GM12878 (cell line): ENCODE measurements around the gene CNTNAP2. TPM values are rescaled to one million over a fixed set of nuclear protein-coding genes. Genes with fewer than 3 reads are reported as not detected.

ENCODE experiments used
- ATAC-seq: fragments of 200-7000 bp; cut with Tn5 transposase; 3 replicates; pipeline ENCODE4 v1.9.1; 2020; ENCODE audit warnings: mild to moderate bottlenecking, moderate library complexity
- BruUV-seq: library from RNA; stranded (reverse); fragments of 400-500 nt; replicated peaks from 2 replicates; lab custom pipeline; 2021; lab: Mats Ljungman, UMichigan
- CTCF ChIA-PET: fragments of 300-600 bp; sonication (Branson Sonifier 250); formaldehyde crosslinking; extraction: SDS; loops from one replicate; lab custom pipeline; 2021; ENCODE audit warnings: inconsistent platforms; lab: Yijun Ruan, JAX
- POLR2A ChIA-PET: fragments of 350-600 bp; formaldehyde crosslinking; extraction: SDS; loops from one replicate; lab custom pipeline; 2021; ENCODE audit warnings: inconsistent platforms; lab: Charles Lee
- RAD21 ChIA-PET: fragments of 300-600 bp; sonication (Branson Sonifier 250); formaldehyde crosslinking; loops from one replicate; lab custom pipeline; 2023; ENCODE audit warnings: antibody characterized with exemption; ENCODE audit not compliant: unreplicated experiment; lab: Charles Lee
- SMC1A ChIA-PET: fragments of 300-600 bp; sonication (Branson Sonifier 250); formaldehyde crosslinking; loops from one replicate; lab custom pipeline; 2023; ENCODE audit not compliant: unreplicated experiment, uncharacterized antibody; lab: Charles Lee
- DNase-seq: peaks from one replicate; pipeline ENCODE4 v3.0.0-alpha.2; 2011; ENCODE audit warnings: low read depth, low spot score
- FAIRE-seq: peaks from 3 replicates; lab custom pipeline; 2011; peaks lifted over from hg19 to GRCh38; lab: Jason Lieb, UNC
- H2AFZ ChIP-seq: 2 replicates; pipeline ENCODE4 v1.6.0; 2011; ENCODE audit warnings: low read depth, low read length, control low read depth; ENCODE audit not compliant: control insufficient read depth
- H3K27ac ChIP-seq: 2 replicates; pipeline ENCODE4 v1.5.1; 2011; ENCODE audit warnings: control low read depth; ENCODE audit not compliant: control insufficient read depth, insufficient read depth
- H3K27me3 ChIP-seq, 2 experiments: replicated peaks in 1 of 2; 2 replicates each; pipeline versions ENCODE4 v1.6.0 to v1.6.1; 2011; ENCODE audit warnings: low read length in 1 of 2; ENCODE audit not compliant: control insufficient read depth in 2 of 2, insufficient read depth in 2 of 2
- H3K36me3 ChIP-seq, 2 experiments: 2 replicates each; pipeline ENCODE4 v1.5.1; 2011; ENCODE audit warnings: low read length in 1 of 2; ENCODE audit not compliant: control insufficient read depth in 2 of 2, insufficient read depth in 2 of 2
- H3K4me1 ChIP-seq: 2 replicates; pipeline ENCODE4 v1.6.1; 2011; ENCODE audit warnings: mild to moderate bottlenecking, low read length, moderate library complexity, mixed read lengths; ENCODE audit not compliant: control insufficient read depth, insufficient read depth
- H3K4me2 ChIP-seq: 2 replicates; pipeline ENCODE4 v1.6.0; 2011; ENCODE audit warnings: control low read depth; ENCODE audit not compliant: control insufficient read depth, insufficient read depth
- H3K4me3 ChIP-seq: fragments of 200-600 bp; sonication (generic); 2 replicates; pipeline ENCODE4 v1.5.1; 2016
- H3K79me2 ChIP-seq: 2 replicates; pipeline ENCODE4 v1.6.0; 2011; ENCODE audit warnings: low read length; ENCODE audit not compliant: control insufficient read depth, insufficient read depth
- H3K9ac ChIP-seq: 2 replicates; pipeline ENCODE4 v1.8.0; 2011; ENCODE audit warnings: low read length, control low read depth, mixed read lengths; ENCODE audit not compliant: control insufficient read depth, insufficient read depth
- H3K9me3 ChIP-seq: replicated peaks from 3 replicates; pipeline ENCODE4 v1.5.1; 2011; ENCODE audit warnings: mild to moderate bottlenecking, low read length; ENCODE audit not compliant: control insufficient read depth, insufficient read depth
- H4K20me1 ChIP-seq: 2 replicates; pipeline ENCODE4 v1.6.0; 2011; ENCODE audit not compliant: control insufficient read depth, insufficient read depth
- CEBPB ChIP-seq, 2 experiments: fragments of 150-350 bp in 1 of 2; IDR thresholded peaks; 2 replicates each; pipeline ENCODE4 v1.6.1; 2012 to 2014; ENCODE audit warnings: low read depth in 2 of 2, low read length in 2 of 2, borderline replicate concordance in 1 of 2, inconsistent platforms in 1 of 2
- CHD2 ChIP-seq: IDR thresholded peaks from 2 replicates; pipeline ENCODE4 v1.6.1; 2011; ENCODE audit warnings: low read depth, low read length, improper control_type of control experiment, borderline replicate concordance
- HDAC2 ChIP-seq: fragments of 200-600 bp; sonication (generic); IDR thresholded peaks from 2 replicates; pipeline ENCODE4 v1.6.1; 2017
- MYB ChIP-seq: fragments of 150-350 bp; IDR thresholded peaks from 2 replicates; pipeline ENCODE4 v1.6.1; 2014; ENCODE audit warnings: mild to moderate bottlenecking, low read depth, low read length, borderline replicate concordance
- RAD21 ChIP-seq: IDR thresholded peaks from 2 replicates; pipeline ENCODE4 v1.6.1; 2011; ENCODE audit warnings: mild to moderate bottlenecking, low read depth, low read length, moderate library complexity; ENCODE audit not compliant: insufficient read depth
- SMARCA5 ChIP-seq: fragments of 450-650 bp; IDR thresholded peaks from 2 replicates; pipeline ENCODE4 v1.6.1; 2017; ENCODE audit warnings: mild to moderate bottlenecking
- WGBS: methylation state at CpG from one replicate; pipeline ENCODE4 v1.1.6; 2016; ENCODE audit warnings: low lambda C conversion rate; ENCODE audit not compliant: insufficient replicate concordance, insufficient coverage; ENCODE audit errors: missing lambda C conversion rate; 5-methylcytosine and 5-hydroxymethylcytosine counted together
- in situ Hi-C: fragments of 300-500 bp; cut with MboI; formaldehyde crosslinking; loops from 9 replicates; pipeline ENCODE4 v1.14.3; 2018; ENCODE audit warnings: mixed read lengths
- intact Hi-C: fragments of 100-400 bp; cut with micrococcal nuclease; formaldehyde crosslinking; loops from one replicate; pipeline ENCODE4 v1.14.2; 2022; ENCODE audit not compliant: unreplicated experiment
- polyA plus RNA-seq, 11 experiments: library from polyadenylated mRNA; depleted of rRNA in 4 of 11; unstranded in 6 of 11; stranded (reverse) in 5 of 11; fragments of >200 nt; fragmentation: Nextera tagmentation in 4 of 11; fragmentation: Illumina TruSeq in 1 of 11; extraction: Ambion mirVana in 4 of 11; extraction: Trizol in 1 of 11; gene quantifications; 1 replicate in 1 of 11; 2 replicates in 10 of 11; pipeline versions ENCODE4 v1.2.1 to v1.2.3, GENCODE V29; 2011 to 2016; ENCODE audit warnings: inconsistent platforms in 2 of 11, missing spikeins in 2 of 11, low read depth in 1 of 11
- total RNA-seq, 4 experiments: library from RNA; depleted of rRNA in 3 of 4; stranded (reverse); fragments of >200 nt in 3 of 4; fragmentation: Illumina TruSeq in 1 of 4; extraction: Trizol in 1 of 4; gene quantifications; 2 replicates each; pipeline versions ENCODE4 v1.2.1 to v1.2.3, GENCODE V29; 2013 to 2021
- TF ChIP-seq, protein P1 (sequence below): fragments of 150-350 bp; IDR thresholded peaks from 2 replicates; pipeline ENCODE4 v1.6.1; 2016; ENCODE audit warnings: low read depth, low read length
- TF ChIP-seq, protein P2 (sequence below): fragments of 450-650 bp; conservative IDR thresholded peaks from 2 replicates; pipeline ENCODE4 v1.6.1; 2017; ENCODE audit warnings: mild to moderate bottlenecking, moderate library complexity
- TF ChIP-seq, protein P3 (sequence below): fragments of 450-650 bp; IDR thresholded peaks from 2 replicates; pipeline ENCODE4 v1.6.1; 2016; ENCODE audit warnings: mild to moderate bottlenecking

The CNTNAP2 gene
- total and polyA plus RNA-seq, 10 of the 15 experiments (the other 5 are each of a cell fraction or from before 2014, with no cell fraction given) = 0.03 to 0.08 (median 0.03) TPM; not detected in 7

- ChIA-PET POLR2A (no interaction called here), CTCF (interaction anchor here (0.6 to 4.1 kb wide), 15 partner anchors 18 to 704 kb away, joined by 3 to 32 read pairs (median 6); no protein-coding TSS in a partner anchor), RAD21 (interaction anchor here (0.9 to 1.5 kb wide), 5 partner anchors 18 to 702 kb away, joined by 3 to 15 read pairs (median 5); no protein-coding TSS in a partner anchor), SMC1A (interaction anchor here (0.8 to 1.3 kb wide), 5 partner anchors 13 to 702 kb away, joined by 3 to 6 read pairs (median 3); no protein-coding TSS in a partner anchor)
- Histone ChIP-seq H3K79me2 (no peaks in the 10 kb centered on the region), H3K9ac (no peak overlapping the region), H2AFZ (no peak overlapping the region), H3K4me3 (no peak overlapping the region), H3K27me3 (peaks cover 0 to 1% of the 10 kb centered on the region in 2 experiments; a peak in 1 of 4 replicates), H3K4me1 (no peaks in the 10 kb centered on the region), H4K20me1 (no peaks in the 10 kb centered on the region), H3K27ac (no peak overlapping the region), H3K9me3 (no peaks in the 10 kb centered on the region), H3K4me2 (no peak overlapping the region), H3K36me3 (no peaks in the 10 kb centered on the region)
- DNase-seq (no peak), ATAC-seq (no peak), FAIRE-seq (no peak)
- no TSS peak for BruUV-seq
- TF ChIP-seq RAD21 = no peak
- no peak for TF ChIP-seq SMARCA5
- intact Hi-C loops (loop anchor here (1.0 to 10.0 kb wide), 5 partner anchors 219 to 1021 kb away; no protein-coding TSS in a partner anchor), in situ Hi-C loops (loop anchor here (5.0 to 25.0 kb wide), 2 partner anchors 221 to 696 kb away; no protein-coding TSS in a partner anchor)
- 29% methylated on average over 7 of the region's 7 CpGs for WGBS
Measured at GRCh38 chr7:148265896-148266295, 2149.3 kb downstream of the CNTNAP2 start.

DNA sequence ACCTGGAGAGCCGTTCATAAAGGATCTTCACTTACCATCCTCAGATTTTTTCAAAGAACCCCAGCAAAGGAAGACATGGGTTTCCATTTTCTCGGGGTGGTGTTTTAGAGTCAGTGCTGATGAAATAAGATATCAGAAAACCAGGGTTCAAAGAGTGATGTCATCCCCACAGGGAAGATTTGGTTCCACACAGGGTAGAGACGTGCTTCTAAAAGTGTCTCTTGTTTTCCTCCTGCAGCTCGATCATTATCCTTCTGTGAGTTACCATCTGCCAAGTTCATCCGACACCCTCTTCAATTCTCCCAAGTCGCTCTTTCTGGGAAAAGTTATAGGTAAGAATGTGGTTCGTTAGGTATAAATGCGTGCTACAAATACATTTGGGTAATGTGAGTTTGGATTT, 2150.2 kb downstream of the CNTNAP2 start:
- in situ Hi-C loops = loop anchor here (5.0 to 25.0 kb wide), 2 partner anchors 221 to 696 kb away; no protein-coding TSS in a partner anchor
- TF ChIP-seq MYB (no peak), CEBPB (IDR thresholded peaks at IDR 0.05; ENCODE audit: borderline replicate concordance in 1 of 2, low read depth in 2 of 2, low read length in 2 of 2) (no peak), HDAC2 (no peak), CHD2 (no peak)
- TF ChIP-seq, protein P1, sequence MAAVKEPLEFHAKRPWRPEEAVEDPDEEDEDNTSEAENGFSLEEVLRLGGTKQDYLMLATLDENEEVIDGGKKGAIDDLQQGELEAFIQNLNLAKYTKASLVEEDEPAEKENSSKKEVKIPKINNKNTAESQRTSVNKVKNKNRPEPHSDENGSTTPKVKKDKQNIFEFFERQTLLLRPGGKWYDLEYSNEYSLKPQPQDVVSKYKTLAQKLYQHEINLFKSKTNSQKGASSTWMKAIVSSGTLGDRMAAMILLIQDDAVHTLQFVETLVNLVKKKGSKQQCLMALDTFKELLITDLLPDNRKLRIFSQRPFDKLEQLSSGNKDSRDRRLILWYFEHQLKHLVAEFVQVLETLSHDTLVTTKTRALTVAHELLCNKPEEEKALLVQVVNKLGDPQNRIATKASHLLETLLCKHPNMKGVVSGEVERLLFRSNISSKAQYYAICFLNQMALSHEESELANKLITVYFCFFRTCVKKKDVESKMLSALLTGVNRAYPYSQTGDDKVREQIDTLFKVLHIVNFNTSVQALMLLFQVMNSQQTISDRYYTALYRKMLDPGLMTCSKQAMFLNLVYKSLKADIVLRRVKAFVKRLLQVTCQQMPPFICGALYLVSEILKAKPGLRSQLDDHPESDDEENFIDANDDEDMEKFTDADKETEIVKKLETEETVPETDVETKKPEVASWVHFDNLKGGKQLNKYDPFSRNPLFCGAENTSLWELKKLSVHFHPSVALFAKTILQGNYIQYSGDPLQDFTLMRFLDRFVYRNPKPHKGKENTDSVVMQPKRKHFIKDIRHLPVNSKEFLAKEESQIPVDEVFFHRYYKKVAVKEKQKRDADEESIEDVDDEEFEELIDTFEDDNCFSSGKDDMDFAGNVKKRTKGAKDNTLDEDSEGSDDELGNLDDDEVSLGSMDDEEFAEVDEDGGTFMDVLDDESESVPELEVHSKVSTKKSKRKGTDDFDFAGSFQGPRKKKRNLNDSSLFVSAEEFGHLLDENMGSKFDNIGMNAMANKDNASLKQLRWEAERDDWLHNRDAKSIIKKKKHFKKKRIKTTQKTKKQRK = no peak
- TF ChIP-seq, protein P2, sequence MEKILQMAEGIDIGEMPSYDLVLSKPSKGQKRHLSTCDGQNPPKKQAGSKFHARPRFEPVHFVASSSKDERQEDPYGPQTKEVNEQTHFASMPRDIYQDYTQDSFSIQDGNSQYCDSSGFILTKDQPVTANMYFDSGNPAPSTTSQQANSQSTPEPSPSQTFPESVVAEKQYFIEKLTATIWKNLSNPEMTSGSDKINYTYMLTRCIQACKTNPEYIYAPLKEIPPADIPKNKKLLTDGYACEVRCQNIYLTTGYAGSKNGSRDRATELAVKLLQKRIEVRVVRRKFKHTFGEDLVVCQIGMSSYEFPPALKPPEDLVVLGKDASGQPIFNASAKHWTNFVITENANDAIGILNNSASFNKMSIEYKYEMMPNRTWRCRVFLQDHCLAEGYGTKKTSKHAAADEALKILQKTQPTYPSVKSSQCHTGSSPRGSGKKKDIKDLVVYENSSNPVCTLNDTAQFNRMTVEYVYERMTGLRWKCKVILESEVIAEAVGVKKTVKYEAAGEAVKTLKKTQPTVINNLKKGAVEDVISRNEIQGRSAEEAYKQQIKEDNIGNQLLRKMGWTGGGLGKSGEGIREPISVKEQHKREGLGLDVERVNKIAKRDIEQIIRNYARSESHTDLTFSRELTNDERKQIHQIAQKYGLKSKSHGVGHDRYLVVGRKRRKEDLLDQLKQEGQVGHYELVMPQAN = no peak
- TF ChIP-seq, protein P3, sequence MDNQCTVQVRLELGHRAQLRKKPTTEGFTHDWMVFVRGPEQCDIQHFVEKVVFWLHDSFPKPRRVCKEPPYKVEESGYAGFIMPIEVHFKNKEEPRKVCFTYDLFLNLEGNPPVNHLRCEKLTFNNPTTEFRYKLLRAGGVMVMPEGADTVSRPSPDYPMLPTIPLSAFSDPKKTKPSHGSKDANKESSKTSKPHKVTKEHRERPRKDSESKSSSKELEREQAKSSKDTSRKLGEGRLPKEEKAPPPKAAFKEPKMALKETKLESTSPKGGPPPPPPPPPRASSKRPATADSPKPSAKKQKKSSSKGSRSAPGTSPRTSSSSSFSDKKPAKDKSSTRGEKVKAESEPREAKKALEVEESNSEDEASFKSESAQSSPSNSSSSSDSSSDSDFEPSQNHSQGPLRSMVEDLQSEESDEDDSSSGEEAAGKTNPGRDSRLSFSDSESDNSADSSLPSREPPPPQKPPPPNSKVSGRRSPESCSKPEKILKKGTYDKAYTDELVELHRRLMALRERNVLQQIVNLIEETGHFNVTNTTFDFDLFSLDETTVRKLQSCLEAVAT = no peak

More for the DNA sequence above, 2150.2 kb downstream of the CNTNAP2 start:
- SMC1A ChIA-PET = interaction anchor here (1.3 kb wide), 1 partner anchor 697 kb away, joined by 3 read pairs; no protein-coding TSS in a partner anchor
- no TSS peak for BruUV-seq
- 50% methylated on average over 8 of the region's 8 CpGs for WGBS
- Histone ChIP-seq H3K27ac (no peak overlapping the region), H4K20me1 (no peaks in the 10 kb centered on the region), H2AFZ (no peak overlapping the region), H3K4me1 (no peaks in the 10 kb centered on the region), H3K79me2 (no peaks in the 10 kb centered on the region), H3K36me3 (no peaks in the 10 kb centered on the region), H3K9me3 (no peaks in the 10 kb centered on the region), H3K9ac (no peak overlapping the region), H3K27me3 (peaks cover 0 to 1% of the 10 kb centered on the region in 2 experiments; a peak in 1 of 4 replicates), H3K4me2 (no peak overlapping the region), H3K4me3 (no peak overlapping the region)
- no peak for ATAC-seq
- CTCF ChIA-PET = no interaction called here
- intact Hi-C loops = loop anchor here (5.0 to 10.0 kb wide), 2 partner anchors 501 to 1022 kb away; no protein-coding TSS in a partner anchor
- RAD21 ChIA-PET = no interaction called here
- no peak for FAIRE-seq
- no peak for DNase-seq
- POLR2A ChIA-PET = interaction anchor here (0.6 kb wide), 1 partner anchor 793 kb away, joined by 3 read pairs; no protein-coding TSS in a partner anchor
